Activated naive CD8-positive, alpha-beta T cell treated with anti-CD3 and anti-CD28 coated beads, Interleukin-2, amount 50 U/mL, for 24 hours (primary cell): ENCODE results near the gene HABP4.

Experiments used
- ATAC-seq: fragments of 150-1000 bp; cut with Tn5 transposase; one replicate; pipeline ENCODE4 v1.10.0; 2021
- DNase-seq: peaks from one replicate; pipeline ENCODE4 v3.0.0; 2021
- H3K27ac Mint-ChIP-seq: one replicate; pipeline ENCODE4 v1.8.0; 2021; ENCODE audit warnings: mild to moderate bottlenecking, mixed read lengths
- H3K27me3 Mint-ChIP-seq: one replicate; pipeline ENCODE4 v1.8.0; 2021; ENCODE audit warnings: mixed read lengths
- H3K36me3 Mint-ChIP-seq: one replicate; pipeline ENCODE4 v1.8.0; 2021; ENCODE audit warnings: low read depth, mixed read lengths
- H3K4me1 Mint-ChIP-seq: one replicate; pipeline ENCODE4 v1.8.0; 2021; ENCODE audit warnings: mixed read lengths
- H3K4me3 Mint-ChIP-seq: one replicate; pipeline ENCODE4 v1.8.0; 2021; ENCODE audit warnings: mild to moderate bottlenecking, moderate library complexity, mixed read lengths
- H3K9me3 Mint-ChIP-seq: one replicate; pipeline ENCODE4 v1.8.0; 2021; ENCODE audit warnings: mixed read lengths

The HABP4 gene

DNA sequence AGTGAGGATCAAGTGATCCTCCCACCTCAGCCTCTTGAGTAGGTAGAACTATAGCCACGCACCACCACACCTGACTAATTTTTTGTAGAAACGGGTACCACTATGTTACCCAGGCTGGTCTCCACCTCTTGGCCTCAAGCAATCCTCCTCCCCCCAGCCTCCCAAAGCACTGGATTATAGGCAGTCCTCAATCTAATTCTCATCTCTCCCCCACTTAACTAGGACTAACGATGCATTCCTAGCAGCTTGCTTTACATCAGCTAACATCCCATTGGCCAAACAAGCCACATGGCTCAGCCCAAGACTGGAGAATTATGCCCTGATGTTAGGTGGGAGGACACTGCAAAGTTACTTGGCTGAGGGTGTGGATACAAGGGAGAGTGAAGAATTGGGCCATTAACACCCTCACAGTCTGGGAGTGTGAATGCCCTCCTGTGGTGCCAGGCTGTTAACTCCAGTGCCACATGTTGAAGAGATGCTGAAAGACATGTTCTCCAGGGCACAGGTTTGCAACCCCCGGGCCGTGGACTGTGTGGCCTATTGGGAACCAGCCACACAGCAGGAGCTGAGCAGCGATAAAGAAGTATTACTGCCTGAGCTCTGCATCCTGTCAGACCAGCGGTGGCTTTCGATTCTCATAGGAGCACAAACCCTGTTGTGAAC is 26.5 kb upstream of the HABP4 start:
- DNase-seq (no peak), ATAC-seq (no peak)
- H3K27me3 Mint-ChIP-seq: no peaks in the 10 kb centered on the region
- H3K36me3 Mint-ChIP-seq: no peaks in the 10 kb centered on the region
- H3K9me3 Mint-ChIP-seq: no peaks in the 10 kb centered on the region
- peaks cover 30% of the 10 kb centered on the region for H3K4me1 Mint-ChIP-seq
- no peak overlapping the region for H3K4me3 Mint-ChIP-seq
- H3K27ac Mint-ChIP-seq: no peak overlapping the region

DNA sequence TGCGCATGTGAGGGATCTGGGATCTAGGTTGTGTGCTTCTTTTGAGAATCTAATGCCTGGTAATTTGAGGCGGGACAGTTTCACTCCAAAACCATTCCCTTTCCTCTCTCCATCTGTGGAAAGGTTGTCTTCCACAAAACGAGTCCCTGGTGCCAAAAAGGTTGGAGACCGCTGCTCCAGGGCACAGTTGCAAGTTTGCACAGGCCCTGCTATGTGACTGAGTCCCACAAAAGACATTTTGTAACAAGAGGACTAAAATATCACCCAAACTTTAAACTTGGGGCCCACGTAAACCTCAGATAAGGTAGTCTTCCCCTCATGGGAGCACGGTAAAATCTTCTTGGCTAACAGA is 26.0 kb upstream of the HABP4 start:
- Mint-ChIP-seq H3K27ac (no peak overlapping the region), H3K9me3 (no peaks in the 10 kb centered on the region), H3K27me3 (no peaks in the 10 kb centered on the region), H3K4me1 (peaks cover 30% of the 10 kb centered on the region), H3K36me3 (no peaks in the 10 kb centered on the region), H3K4me3 (no peak overlapping the region)
- ATAC-seq (no peak), DNase-seq (no peak)

DNA sequence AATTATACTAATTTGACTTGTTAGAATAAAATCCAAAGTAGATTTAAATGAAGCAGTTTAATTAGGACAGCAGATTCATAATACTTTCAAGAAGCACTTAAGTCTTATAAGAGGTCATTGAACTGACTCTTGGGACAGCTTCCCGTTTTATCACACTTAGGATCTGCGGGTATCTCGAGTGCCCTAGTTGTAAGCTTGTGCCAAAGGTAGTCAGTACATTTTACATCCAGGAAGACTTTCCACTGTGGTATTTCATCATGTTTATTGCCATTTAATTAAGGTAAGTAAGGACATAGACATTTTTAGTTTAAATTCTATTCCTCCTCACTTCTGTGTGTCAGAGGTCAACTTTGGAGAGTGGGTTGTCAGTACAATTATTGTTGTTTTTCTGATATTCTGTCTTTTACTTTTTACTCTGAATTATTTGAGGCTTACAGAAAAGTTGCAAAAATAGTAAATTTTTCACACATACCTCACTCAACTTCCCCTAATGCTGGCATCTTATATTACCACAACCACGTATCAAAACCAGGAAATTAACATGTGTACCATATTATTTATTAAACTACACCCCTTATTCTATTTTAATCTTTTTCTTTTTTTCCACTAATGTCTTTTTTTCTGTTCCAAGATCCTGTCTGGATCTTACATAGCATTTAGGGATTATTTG is 24.3 kb upstream of the HABP4 start:
- no peak for ATAC-seq

DNA sequence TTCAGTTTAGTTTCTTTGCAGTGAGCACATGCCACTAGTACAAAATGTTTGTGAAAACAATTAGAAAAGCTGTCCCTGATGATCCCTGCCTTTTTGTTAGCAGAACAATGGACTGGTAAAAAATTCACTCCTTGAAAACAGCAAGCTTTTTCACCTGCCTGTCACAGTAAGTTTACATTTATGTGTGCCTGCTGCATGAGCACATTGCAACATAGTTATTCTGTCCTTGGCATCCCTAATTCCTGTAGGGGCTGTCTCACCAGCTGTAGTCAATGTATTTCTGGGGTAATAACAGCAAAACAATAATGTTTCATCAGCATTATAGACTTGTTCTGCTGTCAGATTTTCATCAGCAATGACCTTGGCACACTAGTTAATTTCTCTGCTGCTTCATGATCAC is 20.2 kb upstream of the HABP4 start:
- DNase-seq (no peak), ATAC-seq (no peak)
- Mint-ChIP-seq H3K27ac (no peak overlapping the region), H3K36me3 (no peaks in the 10 kb centered on the region), H3K9me3 (no peaks in the 10 kb centered on the region), H3K4me3 (no peak overlapping the region), H3K27me3 (no peaks in the 10 kb centered on the region), H3K4me1 (peaks cover 9% of the 10 kb centered on the region)

More for the DNA sequence above, 24.3 kb upstream of the HABP4 start:
- Mint-ChIP-seq H3K27me3 (no peaks in the 10 kb centered on the region), H3K27ac (no peak overlapping the region), H3K4me1 (peaks cover 16% of the 10 kb centered on the region), H3K36me3 (no peaks in the 10 kb centered on the region), H3K9me3 (no peaks in the 10 kb centered on the region), H3K4me3 (no peak overlapping the region)
- DNase-seq: no peak

DNA sequence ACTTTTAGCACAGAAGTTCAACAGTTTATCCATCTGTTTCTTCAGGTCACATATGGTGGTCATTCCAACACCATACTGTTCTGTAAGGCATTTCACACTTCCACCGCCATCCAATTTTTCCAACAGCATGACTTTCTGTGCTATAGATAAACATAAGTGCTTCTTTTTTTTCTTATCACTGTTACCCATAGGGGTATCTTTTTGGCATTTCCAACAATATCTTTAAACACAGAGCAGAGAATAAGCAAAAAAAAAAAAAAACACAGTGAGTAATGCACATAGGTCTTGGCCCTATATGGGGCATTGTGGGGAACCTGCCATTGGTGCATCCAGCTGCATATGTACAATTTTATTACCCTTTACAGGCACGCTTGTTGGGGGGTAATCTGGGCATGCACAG is 19.6 kb upstream of the HABP4 start:
- Mint-ChIP-seq H3K4me1 (peaks cover 8% of the 10 kb centered on the region), H3K9me3 (no peaks in the 10 kb centered on the region), H3K27ac (no peak overlapping the region), H3K36me3 (no peaks in the 10 kb centered on the region), H3K4me3 (no peak overlapping the region), H3K27me3 (no peaks in the 10 kb centered on the region)
- no peak for DNase-seq
- no peak for ATAC-seq

DNA sequence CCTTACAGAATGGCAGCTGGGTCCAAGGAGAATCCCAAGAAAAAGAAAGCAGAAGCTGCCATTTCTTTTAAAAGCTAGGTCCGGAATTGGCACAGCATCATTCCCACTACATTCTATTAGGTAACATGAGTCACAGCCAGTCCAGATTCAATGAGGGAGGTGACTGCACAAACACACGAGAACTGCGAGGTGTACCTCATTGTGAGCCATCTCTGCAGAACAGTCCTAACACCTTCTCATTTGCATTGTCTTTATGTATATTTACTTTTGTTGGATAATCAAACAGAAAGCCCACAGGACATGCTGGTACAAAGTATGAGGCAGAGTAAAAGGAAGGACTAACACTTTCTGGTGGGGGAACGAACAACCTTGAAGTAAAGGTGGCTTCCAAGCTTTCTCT is 14.6 kb upstream of the HABP4 start:
- H3K36me3 Mint-ChIP-seq: no peaks in the 10 kb centered on the region
- no peaks in the 10 kb centered on the region for H3K27me3 Mint-ChIP-seq
- H3K27ac Mint-ChIP-seq: no peak overlapping the region
- peaks cover 6% of the 10 kb centered on the region for H3K4me1 Mint-ChIP-seq
- H3K9me3 Mint-ChIP-seq: no peaks in the 10 kb centered on the region
- ATAC-seq (no peak), DNase-seq (no peak)
- H3K4me3 Mint-ChIP-seq: no peak overlapping the region

DNA sequence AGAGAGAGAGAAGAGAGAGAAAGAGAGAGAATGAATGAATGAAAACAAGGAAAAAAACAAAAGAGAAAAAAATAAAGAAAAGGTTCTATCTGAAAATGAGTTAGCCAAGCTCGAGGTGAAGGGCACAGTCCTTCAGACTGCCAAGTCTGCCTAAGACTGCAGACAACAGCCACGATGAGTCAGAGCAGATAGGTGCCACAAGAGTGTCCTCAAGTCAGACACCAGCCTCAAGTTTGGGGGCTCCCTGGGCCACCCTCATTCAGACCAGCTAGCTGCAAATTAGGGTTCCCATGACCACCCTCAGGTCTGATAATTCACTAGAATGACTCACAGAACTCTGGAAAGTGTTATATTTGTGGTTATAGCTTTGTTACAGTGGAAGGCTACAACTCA is 13.9 kb upstream of the HABP4 start:
- H3K27me3 Mint-ChIP-seq: no peaks in the 10 kb centered on the region
- peaks cover 6% of the 10 kb centered on the region for H3K4me1 Mint-ChIP-seq
- H3K9me3 Mint-ChIP-seq: no peaks in the 10 kb centered on the region
- no peaks in the 10 kb centered on the region for H3K36me3 Mint-ChIP-seq
- no peak overlapping the region for H3K4me3 Mint-ChIP-seq
- no peak overlapping the region for H3K27ac Mint-ChIP-seq
- ATAC-seq: peak; percentile 67
- no peak for DNase-seq

DNA sequence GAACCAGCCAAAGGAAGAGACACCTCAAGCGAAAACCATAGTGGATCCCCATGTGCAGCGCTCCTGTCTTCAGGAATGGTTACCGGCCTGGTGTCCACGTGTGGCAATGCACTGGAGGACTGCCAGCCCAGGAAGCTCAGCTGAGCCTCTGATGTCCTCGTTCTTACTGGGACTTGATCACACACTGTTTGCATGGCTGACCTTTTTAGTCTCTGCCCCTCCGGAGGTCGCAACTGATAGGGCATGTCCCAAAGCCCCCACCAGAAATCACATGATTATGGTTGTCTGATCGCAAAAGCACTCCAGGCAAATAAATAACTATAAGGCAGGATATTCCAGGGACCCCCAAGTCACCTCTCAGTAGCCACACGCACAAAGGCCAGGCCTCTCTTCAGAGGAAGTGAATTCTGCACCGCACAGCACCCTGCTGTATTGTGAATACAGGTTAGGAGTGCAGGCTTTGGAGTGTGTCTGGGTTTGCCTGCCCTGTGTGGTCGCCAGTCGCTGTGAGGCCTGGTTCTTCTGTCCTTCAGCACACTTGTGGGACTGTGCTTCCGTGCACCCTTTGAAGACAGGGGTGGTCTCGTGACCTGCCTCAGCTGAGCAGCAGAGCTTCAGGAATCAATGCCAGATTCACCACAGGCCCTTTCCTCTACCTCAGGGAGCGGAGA is 13.4 kb upstream of the HABP4 start:
- H3K27ac Mint-ChIP-seq: no peak overlapping the region
- no peaks in the 10 kb centered on the region for H3K36me3 Mint-ChIP-seq
- no peaks in the 10 kb centered on the region for H3K27me3 Mint-ChIP-seq
- no peak for DNase-seq
- H3K4me3 Mint-ChIP-seq: no peak overlapping the region
- H3K9me3 Mint-ChIP-seq: no peaks in the 10 kb centered on the region
- peaks cover 6% of the 10 kb centered on the region for H3K4me1 Mint-ChIP-seq
- no peak for ATAC-seq

DNA sequence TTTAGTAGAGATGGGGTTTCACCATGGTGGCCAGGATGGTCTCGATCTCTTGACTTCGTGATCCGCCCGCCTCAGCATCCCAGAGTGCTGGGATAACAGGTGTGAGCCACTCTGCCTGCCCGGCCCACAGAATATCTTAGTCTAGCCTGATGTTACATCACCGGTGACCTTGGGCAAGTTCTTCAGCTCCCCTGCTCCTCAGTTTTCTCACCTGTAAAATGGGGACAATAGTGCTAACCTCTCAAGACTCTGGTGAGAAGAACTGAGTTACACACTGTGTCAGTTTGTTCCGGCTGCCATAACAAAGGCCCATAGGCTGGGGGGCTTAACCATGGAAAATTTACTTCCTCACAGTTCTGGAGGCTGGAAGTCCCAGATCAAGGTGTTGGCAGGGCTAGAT is 12.5 kb upstream of the HABP4 start:
- Mint-ChIP-seq H3K27ac (no peak overlapping the region), H3K4me3 (no peak overlapping the region), H3K36me3 (no peaks in the 10 kb centered on the region), H3K9me3 (no peaks in the 10 kb centered on the region), H3K27me3 (no peaks in the 10 kb centered on the region), H3K4me1 (peaks cover 6% of the 10 kb centered on the region)
- ATAC-seq (no peak), DNase-seq (no peak)

DNA sequence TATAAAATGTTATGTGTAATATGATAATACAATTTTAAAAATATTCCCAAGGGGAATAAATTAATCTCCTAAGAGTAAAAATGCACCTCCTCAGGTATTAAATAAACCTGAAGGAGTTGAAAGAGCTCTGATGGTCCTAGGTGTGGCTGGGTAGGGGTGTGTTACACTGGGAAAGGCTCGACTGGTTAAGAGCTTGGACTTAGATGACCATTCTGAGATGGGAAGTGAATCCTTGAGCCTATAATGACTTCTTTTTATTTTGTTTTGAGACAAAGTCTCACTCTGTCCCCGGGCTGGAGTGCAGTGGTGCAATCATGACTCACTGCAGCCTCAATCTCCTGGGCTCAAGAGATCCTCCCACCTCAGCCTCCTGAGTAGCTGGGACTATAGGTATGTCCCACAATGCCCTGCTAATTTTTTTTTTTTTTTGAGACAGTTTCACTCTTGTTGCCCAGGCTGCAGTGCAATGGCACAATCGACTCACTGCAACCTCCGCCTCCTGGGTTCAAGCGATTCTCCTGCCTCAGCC is 9.2 kb upstream of the HABP4 start:
- DNase-seq: no peak
- no peak overlapping the region for H3K27ac Mint-ChIP-seq
- H3K4me3 Mint-ChIP-seq: no peak overlapping the region
- H3K27me3 Mint-ChIP-seq: no peaks in the 10 kb centered on the region
- H3K4me1 Mint-ChIP-seq: peaks cover 6% of the 10 kb centered on the region
- no peaks in the 10 kb centered on the region for H3K9me3 Mint-ChIP-seq
- no peaks in the 10 kb centered on the region for H3K36me3 Mint-ChIP-seq
- no peak for ATAC-seq

DNA sequence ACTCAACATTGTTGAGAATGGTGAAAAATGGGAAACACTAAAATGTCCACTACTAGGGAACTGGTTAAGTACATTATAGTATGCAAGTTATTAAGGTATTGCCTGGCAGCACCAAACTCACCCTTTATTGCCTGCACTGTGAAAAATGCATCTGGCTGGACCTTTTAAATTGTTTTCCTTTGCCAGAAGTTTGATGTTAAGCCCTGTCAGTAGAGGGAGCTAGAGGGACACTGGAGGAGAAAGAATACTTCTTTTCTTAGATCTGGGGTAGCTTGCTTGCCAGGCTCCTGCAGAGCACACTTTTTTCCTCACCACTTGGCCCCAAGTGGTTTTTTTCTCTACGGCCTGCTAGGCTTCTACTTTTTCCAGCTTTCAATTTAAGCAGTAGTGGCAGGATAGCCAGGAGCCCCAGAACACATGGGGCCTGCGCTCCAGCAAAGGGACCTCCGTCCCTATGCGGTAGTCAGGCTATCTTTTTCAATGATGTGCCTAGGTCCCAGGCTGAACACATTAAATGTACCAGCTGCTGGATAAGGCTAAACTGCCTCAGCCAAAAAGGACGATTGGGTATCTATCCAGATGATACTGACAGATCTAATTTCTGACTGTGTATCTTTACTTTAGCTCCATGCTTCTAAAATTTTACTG is 8.0 kb upstream of the HABP4 start:
- DNase-seq (no peak), ATAC-seq (no peak)
- H3K27me3 Mint-ChIP-seq: no peaks in the 10 kb centered on the region

DNA sequence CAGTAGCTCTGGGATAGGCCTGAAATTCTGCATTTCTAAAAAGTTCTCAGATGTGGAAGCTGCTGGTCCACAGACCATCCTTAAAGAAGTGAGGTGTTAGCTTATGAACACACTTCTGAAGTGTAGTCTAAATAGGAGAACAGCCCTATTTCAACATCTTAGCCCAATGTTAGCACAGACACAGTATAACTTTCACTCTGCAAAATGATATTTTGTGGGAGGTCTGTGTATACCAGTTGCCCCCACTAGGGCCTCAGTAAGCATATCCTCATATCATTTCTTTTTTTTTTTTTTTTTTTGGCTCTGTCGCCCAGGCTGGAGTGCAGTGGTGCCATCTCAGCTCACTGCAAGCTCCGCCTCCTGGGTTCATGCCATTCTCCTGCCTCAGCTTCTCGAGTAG is 7.5 kb upstream of the HABP4 start:
- H3K36me3 Mint-ChIP-seq: no peaks in the 10 kb centered on the region
- no peak for ATAC-seq
- H3K4me3 Mint-ChIP-seq: no peak overlapping the region
- no peak overlapping the region for H3K27ac Mint-ChIP-seq
- no peak for DNase-seq
- no peaks in the 10 kb centered on the region for H3K27me3 Mint-ChIP-seq
- no peaks in the 10 kb centered on the region for H3K9me3 Mint-ChIP-seq
- peaks cover 2% of the 10 kb centered on the region for H3K4me1 Mint-ChIP-seq

More for the DNA sequence above, 8.0 kb upstream of the HABP4 start:
- H3K36me3 Mint-ChIP-seq: no peaks in the 10 kb centered on the region
- no peaks in the 10 kb centered on the region for H3K4me1 Mint-ChIP-seq
- no peaks in the 10 kb centered on the region for H3K9me3 Mint-ChIP-seq
- no peak overlapping the region for H3K27ac Mint-ChIP-seq
- no peak overlapping the region for H3K4me3 Mint-ChIP-seq

DNA sequence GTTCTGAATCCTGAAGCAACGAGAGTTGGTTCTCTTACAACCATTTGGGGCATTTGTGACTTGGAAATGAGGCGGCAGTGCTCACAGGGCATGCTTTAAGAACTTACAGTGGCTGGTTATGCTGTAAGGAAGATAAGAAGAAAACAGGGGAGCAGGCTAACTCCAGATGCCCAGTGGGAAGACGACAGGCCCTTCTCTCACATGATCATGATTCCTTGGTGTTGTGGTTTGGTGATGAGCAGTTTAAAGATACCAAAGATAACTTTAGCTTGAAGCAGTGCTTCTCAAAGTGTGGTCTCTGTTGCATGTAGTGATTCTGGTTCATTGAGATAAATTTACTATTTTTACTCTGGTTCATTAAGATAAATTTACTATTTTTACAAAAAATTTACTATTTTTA is 2.6 kb upstream of the HABP4 start:
- Mint-ChIP-seq H3K27me3 (peaks cover 13% of the 10 kb centered on the region), H3K9me3 (no peaks in the 10 kb centered on the region), H3K27ac (no peak overlapping the region), H3K4me1 (peaks cover 19% of the 10 kb centered on the region), H3K4me3 (no peak overlapping the region), H3K36me3 (no peaks in the 10 kb centered on the region)
- no peak for DNase-seq
- no peak for ATAC-seq

DNA sequence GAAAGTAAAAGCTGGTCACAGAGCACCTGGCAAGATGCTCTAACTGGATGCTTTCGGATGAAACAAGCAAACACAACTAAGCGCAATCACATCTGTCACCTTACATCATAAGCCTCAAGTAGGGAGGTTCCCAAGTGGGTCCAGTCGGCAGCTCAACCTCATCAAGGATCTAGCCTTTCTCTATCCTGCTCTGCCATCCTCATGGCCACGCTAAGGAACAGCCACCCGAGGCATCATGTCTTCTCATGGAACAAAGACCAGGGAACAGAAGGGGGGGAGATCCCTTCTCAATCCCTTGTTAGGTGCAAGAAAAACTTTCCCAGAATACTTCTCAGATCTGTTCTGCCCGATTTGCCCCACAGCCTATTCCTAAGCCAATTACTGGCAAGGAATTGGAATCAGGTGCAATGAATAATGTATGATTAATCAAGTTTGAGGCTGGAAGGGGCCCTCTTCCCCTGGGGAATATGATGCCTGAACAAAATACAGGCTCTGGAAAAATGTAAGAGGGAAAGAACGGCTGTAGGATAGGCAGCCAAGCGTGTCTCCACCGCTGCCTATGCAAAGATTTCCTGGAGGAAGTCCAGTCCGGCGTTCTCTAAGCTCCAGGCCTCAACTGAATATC is 1.3 kb upstream of the HABP4 start:
- ATAC-seq (no peak), DNase-seq (no peak)
- Mint-ChIP-seq H3K9me3 (no peaks in the 10 kb centered on the region), H3K36me3 (no peaks in the 10 kb centered on the region), H3K4me3 (peak overlapping the region; percentile 87), H3K27ac (no peak overlapping the region), H3K27me3 (peaks cover 13% of the 10 kb centered on the region), H3K4me1 (peaks cover 27% of the 10 kb centered on the region)
